Raji (cell line): Measurements from ENCODE around the gene SUPV3L1.

ENCODE experiments used
- POLR2A ChIP-seq: IDR thresholded peaks from 2 replicates; pipeline ENCODE4 v1.6.1; 2011; ENCODE audit warnings: low read depth, low read length, control low read depth; ENCODE audit not compliant: insufficient read depth

SUPV3L1 gene

GRCh38 chr10:69179743-69180524, at the start of gene SUPV3L1:
Gene SUPV3L1 (plus strand): TSS chr10:69180234. CDS start chr10:69180292, 58 bp downstream.
- TF ChIP-seq POLR2A: peak; percentile 90

- TF ChIP-seq POLR2A: no peak
Observed at GRCh38 chr10:69130251-69130650, 49.8 kb upstream of the SUPV3L1 start.

GRCh38 chr10:69139961-69140360, 40.1 kb upstream of the SUPV3L1 start:
- no peak for TF ChIP-seq POLR2A

GRCh38 chr10:69141304-69141703, 38.7 kb upstream of the SUPV3L1 start:
- TF ChIP-seq POLR2A: no peak

- no peak for TF ChIP-seq POLR2A
Observed at GRCh38 chr10:69142983-69143382, 37.1 kb upstream of the SUPV3L1 start.

- TF ChIP-seq POLR2A: no peak
Observed at GRCh38 chr10:69145329-69145728, 34.7 kb upstream of the SUPV3L1 start.

GRCh38 chr10:69145864-69146263, 34.2 kb upstream of the SUPV3L1 start:
- no peak for TF ChIP-seq POLR2A

GRCh38 chr10:69146759-69147158, 33.3 kb upstream of the SUPV3L1 start:
- TF ChIP-seq POLR2A: no peak

GRCh38 chr10:69151984-69152383, 28.1 kb upstream of the SUPV3L1 start:
- no peak for TF ChIP-seq POLR2A

GRCh38 chr10:69153227-69153626, 26.8 kb upstream of the SUPV3L1 start:
- TF ChIP-seq POLR2A: no peak

GRCh38 chr10:69160809-69161241, 19.2 kb upstream of the SUPV3L1 start:
- no peak for TF ChIP-seq POLR2A

- no peak for TF ChIP-seq POLR2A
Observed at GRCh38 chr10:69168493-69168892, 11.5 kb upstream of the SUPV3L1 start.

- no peak for TF ChIP-seq POLR2A
Observed at GRCh38 chr10:69172241-69172982, 7.6 kb upstream of the SUPV3L1 start.

GRCh38 chr10:69176823-69177222, 3.2 kb upstream of the SUPV3L1 start:
- TF ChIP-seq POLR2A: no peak

- no peak for TF ChIP-seq POLR2A
Observed at GRCh38 chr10:69179089-69179742, 818 bp upstream of the SUPV3L1 start.
